GM10847 (cell line): ENCODE results near the gene AFF3.

Experiments
- POLR2A ChIP-seq: IDR thresholded peaks from 2 replicates; pipeline ENCODE4 v1.6.1; 2011; ENCODE audit not compliant: insufficient read length; ENCODE audit errors: extremely low read depth

The AFF3 gene

DNA sequence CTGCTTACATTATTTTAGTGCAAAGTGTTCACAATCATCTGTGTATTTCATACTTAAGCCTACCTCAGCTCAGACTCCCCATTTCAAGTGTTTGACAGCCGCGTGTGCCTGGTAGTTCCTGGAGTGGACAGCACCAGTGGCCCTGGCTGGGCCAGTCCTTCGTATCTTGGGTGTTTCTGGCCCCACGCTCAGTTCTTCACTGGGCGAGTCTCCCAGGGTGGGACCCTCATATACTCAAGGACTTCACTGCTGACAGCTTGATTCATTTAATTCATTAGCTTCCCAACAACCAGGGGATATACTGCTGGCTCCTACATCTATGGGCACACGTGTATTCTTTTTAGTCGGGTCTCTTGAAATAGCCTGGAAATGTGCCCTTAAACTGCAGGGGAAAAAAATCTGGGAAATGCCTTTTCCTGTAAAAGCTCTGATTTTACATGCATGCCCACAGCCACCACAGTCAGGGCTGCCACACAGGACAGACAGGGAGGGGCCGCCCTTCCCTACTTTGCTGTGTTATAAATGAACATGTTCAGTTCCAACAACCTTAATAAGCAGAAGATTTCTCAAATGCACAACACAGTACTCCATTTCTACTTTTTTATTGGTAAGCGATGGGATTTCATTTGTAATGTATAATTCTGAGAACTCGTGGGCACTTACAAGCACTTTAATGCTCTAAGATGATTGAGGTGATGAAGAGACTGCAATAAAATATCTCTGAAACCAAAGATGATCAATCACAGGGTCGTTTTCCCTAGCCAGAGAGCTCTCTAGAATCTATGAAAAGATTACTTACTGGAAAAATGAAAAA is 447.1 kb downstream of the AFF3 start:
- no peak for TF ChIP-seq POLR2A

DNA sequence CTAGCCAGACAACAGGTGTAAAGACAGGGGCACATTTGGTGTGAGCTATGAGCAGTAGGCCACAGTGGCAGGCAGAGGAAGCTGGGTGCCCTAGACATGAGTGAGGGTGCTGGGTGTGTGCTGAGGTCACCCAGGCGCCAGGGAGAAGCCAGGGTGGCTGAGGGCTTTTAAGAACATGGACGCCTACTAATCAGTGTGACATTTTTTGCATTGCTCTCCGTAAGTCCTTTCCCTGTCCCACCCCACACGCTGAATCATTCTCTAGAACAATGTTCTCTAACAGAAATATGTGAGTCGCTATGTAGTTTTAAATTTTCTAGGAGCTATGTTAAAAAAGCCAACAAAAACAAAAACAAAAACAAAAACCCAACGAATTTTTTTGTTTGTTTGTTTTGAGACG is 448.1 kb downstream of the AFF3 start:
- no peak for TF ChIP-seq POLR2A

DNA sequence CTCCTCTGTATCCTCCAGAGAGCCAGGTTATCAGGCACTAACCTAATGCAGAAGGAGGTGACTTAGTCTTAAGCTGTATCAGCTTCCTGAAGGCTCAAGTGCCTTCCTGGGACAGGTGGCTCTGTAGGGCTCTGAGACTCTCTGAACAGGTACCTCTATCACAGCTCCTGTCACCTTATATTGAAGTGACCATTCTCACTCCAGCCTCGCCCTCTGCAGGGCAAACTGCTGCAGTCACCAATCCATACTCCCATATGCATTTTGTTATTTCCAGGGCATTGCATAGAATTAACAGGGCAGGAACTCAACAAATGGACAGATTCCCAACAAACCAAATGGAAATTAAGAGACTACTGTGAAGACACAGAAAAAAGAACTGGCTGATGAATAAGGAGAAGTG is 449.6 kb downstream of the AFF3 start:
- no peak for TF ChIP-seq POLR2A

DNA sequence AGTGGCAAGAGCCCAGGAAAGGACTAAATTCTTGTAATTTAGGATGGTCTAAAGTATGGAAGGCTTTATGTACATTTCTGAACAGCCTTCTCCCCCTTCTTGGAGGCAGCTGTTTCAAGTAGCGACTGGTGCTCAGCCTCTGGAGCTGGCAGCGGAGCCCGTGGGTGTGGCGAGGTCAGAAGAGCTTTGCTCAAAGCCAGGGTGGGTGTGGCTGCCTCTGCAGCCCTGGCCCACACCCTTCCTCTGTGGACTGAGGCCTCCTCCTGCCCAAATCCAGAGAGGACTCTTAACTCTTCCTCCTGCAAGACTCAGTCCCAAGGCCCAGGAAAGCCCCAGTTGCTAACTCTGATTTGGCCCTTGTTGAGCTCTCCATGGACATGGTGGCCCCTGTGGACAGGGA is 450.5 kb downstream of the AFF3 start:
- TF ChIP-seq POLR2A: no peak

DNA sequence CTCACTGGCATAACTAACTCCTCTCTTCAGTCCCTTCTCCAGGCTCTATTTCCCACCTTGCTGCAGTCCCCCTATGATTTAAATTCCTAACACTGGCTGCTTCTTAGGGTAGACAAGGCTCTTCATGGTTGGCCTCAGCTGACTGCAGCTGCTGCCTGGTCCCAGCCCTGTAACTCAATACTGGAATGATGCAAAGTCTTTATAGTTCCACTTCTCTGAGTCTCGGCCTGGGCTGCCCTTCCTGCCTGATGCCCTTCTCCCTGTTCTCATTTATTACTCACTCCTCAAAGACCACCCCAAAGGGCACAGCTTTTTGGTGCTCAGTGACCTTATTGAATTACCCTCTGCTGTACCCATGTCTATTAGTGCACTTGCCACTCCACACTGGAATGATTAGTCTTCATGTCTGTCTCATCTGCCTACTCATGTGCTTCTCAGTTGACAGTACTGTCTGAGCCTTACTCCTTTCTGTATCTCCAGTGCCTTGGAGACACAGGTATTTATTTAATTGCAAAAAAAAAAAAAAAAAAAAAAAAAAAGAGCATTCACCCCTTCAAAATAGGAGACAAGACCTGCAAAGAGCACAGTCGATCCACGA is 453.1 kb downstream of the AFF3 start:
- no peak for TF ChIP-seq POLR2A

DNA sequence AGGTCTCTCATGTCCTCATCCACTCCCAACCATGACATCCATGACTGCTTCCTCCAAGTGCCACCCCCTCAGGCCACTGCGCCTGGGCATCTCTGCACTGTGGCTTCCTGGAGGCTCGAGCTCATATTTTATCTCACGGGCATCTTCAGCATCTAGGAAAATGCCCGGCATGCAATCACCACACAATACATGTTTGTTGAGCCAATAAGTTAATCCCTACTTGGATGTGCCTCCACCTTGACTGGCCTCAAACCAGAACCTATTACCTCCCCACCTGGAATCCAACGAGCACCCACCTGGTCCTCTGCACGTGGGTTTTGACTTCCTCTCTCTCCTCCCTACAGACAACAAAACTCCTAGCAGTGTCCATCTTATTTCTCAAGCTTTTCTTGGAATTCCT is 453.7 kb downstream of the AFF3 start:
- TF ChIP-seq POLR2A: no peak

DNA sequence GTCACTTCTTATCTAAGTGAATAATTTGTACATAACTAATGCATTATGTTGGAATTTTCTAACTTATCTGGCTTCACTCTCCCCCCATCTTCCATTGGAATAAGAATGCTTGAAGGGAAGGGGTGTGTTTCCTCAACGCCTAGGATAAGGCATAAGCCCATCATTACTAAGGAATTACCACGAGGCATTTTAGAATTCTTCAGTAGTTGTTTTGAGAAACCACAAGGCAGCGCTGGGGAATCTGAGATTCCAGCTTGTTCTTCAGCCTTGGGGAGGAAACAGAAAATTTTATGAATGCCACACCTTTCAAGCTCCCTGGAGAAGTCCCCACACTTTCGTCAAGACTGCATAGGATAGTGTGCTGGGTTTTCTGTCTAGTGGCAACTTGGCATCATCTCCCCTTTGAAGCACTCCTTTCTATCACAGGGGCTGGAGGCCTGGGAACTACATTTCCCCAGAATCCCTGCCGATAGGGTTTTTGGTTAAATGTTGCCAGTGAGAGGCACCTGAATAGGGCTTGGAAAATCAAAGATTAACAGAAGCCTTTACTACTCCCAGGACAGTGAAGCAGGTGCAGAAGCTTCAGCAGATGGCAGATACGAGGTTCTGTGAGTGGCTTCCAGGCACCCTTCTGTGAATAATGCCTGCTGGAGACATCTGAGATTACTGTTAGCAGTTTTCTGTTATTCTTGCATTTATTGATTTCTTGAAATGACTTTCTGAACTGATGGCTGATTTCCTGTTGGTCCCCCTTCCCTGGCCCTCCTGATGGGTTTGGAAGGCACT is 459.9 kb downstream of the AFF3 start:
- TF ChIP-seq POLR2A: no peak

DNA sequence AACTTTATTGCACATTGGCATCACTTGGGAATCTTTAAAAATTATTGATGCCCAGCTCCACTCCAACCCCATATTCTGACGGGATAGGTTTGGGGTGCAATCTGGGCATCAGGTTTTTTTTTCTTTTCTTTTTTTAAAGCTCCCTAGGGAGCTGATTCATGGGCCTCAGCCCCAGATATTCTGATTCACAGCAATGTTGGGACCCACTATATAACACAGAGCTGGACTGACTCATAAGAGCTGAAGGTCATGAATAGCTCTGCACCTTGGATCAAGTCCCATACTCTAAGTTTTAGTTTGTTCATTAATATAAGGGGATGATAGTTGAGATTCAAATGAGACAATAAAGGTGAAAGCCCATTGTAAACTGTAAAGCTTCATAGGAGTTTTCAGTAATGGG is 461.4 kb downstream of the AFF3 start:
- TF ChIP-seq POLR2A: no peak

DNA sequence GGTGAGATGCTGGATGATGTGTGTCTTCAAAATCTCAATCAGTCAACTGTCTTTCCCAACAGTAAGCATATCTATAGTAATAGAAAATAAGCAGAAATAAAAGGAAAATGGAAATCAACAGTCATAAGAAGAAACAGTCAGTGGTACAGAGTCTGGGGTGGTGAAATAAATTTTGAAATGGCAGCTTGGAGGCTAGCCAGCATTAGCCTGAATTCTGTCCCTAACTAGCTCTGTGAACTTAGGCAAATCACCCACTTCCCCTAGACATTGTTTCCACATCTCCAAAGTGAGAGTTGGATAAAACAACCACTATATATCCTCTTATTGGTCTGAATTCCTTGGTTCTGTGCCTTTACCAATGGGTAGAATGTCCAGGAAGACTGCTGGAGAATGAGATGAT is 462.9 kb downstream of the AFF3 start:
- TF ChIP-seq POLR2A: no peak

DNA sequence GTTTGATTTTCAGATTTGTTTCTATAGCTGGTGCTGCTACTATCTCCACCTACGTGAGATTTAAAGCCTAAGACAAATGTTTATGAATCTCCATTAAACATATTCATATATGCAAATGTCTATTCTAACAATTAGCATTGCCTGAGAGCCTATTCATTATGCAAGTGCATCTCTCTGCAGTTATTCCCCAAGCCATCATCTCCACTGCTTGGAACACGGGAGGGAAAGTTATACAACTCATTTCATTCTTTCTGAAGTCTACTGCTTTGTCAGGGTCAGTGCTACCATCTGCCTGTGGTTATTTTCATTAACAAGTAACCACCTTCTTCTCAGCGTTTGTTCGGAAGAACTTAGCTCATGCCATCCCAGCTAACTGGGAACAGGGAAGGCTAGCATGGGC is 463.8 kb downstream of the AFF3 start:
- no peak for TF ChIP-seq POLR2A

DNA sequence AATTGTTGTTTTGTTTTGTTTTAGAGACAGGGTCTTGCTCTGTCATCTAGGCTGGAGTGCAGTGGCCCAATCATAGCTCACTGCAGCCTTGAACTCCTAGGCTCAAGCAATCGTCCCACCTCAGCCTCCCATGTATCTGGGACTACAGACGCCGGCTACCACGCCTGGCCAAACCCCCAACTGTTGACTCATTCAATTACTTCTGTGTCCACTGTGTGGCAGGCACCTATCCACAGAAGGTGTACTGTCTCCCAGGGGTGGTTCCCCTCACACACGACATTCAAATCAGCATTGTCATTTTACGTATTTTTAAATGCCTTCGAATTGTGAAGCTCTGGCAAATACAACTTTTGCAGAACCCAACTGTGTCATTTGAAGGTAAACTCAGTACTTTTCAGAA is 464.6 kb downstream of the AFF3 start:
- no peak for TF ChIP-seq POLR2A

DNA sequence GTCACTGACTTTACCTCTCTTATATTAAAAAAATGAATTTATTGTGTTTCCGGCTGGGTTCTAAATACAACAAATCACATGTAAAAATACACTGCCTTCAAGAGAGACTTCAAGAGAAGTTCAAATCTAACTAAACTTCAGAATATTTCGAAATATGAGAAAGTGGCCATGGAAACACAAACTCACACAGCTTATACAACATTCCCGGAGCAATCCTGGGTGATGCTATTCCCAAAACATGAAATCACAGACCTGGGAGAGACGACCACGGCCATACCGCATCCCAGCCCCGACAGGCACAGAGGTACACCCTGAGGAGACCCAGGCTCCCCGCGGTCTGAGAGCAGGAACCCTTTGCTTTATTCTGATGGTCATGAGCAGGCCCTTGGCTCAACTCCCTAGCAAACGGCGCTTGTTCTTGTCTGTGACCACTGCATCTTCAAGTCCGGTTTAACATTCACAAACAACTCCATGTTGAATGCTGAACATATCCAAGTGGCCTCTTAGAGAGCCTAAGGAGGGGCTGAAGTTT is 467.2 kb downstream of the AFF3 start:
- TF ChIP-seq POLR2A: no peak

DNA sequence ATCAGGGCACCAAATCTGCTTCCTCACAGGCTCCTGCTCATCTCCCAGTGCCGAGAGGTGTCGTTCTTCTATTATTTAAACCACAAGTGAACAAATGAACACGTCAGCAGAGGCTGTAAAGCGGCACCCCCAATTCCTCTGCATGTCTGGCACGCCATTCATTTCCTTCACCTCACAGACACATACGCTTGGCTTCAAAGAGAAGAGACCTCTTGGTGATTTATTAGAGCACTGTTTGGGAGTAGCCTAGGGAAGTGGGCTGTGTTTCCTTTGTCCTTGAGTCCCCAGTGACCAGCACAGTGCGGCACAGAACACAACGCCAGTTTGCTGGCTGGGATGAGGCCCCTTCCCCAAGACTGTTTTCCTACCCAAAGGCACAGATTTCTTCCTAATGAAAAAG is 468.3 kb downstream of the AFF3 start:
- no peak for TF ChIP-seq POLR2A

DNA sequence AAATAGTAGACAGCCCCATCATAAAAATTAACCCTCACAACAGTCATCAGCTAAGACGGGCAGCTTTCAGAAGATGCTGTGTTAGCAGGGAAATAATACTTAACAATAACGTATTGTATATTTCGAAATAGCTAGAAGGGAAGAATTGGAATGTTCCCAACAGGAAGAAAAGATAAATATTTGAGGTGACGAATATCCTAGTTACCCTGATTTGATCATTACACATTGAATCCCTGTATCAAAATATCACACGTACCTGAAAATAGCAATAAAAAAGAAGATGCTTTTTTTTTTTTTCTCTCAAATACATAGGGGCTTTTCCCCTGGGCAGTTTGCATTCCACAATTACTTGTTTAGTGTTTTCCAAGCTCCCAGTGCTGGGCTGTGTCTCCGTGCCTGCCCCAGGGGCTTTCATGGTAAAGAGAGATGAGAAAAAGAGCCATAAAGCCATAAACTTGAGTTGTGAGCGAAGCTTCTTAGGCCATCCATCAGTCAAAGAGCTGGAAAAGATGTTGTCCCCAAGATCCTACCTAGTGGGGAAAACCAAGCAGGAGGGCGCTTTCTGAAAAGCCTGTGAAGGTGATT is 469.5 kb downstream of the AFF3 start:
- no peak for TF ChIP-seq POLR2A
